ENCODE data around the gene LRTM2.

LRTM2 gene

GRCh38 chr12:1857821-1858220 lies 37.5 kb downstream of the LRTM2 start:
- Histone ChIP-seq H3K27me3 (peaks cover 5% of the 10 kb centered on the region), H3K36me3 (no peaks in the 10 kb centered on the region), H3K4me3 (ENCODE audit: low read depth in 1 of 2, low read length in 1 of 2) (no peak overlapping the region), H3K27ac (no peak overlapping the region), H3K4me1 (ENCODE audit: control insufficient read depth in 1 of 2, insufficient read depth in 1 of 2, low read depth in 1 of 2, low read length in 1 of 2) (no peaks in the 10 kb centered on the region), H3K9me3 (no peaks in the 10 kb centered on the region)
- no peak for TF ChIP-seq CTCF (IDR thresholded peaks at IDR 0.05)

GRCh38 chr12:1858456-1858855 lies 38.1 kb downstream of the LRTM2 start:
- Histone ChIP-seq H3K27me3 (peaks cover 11% of the 10 kb centered on the region), H3K9me3 (no peaks in the 10 kb centered on the region), H3K4me3 (ENCODE audit: low read depth in 1 of 2, low read length in 1 of 2) (no peak overlapping the region), H3K36me3 (no peaks in the 10 kb centered on the region), H3K4me1 (ENCODE audit: control insufficient read depth in 1 of 2, insufficient read depth in 1 of 2, low read depth in 1 of 2, low read length in 1 of 2) (no peaks in the 10 kb centered on the region), H3K27ac (no peak overlapping the region)
- no peak for TF ChIP-seq CTCF (IDR thresholded peaks at IDR 0.05)

GRCh38 chr12:1859643-1860042 lies 39.3 kb downstream of the LRTM2 start:
- H3K9me3 ChIP-seq, result no peaks in the 10 kb centered on the region

GRCh38 chr12:1862973-1863372 lies 42.6 kb downstream of the LRTM2 start:
- Histone ChIP-seq H3K9me3 (no peaks in the 10 kb centered on the region), H3K27ac (no peak overlapping the region), H3K4me1 (ENCODE audit: control insufficient read depth in 1 of 2, insufficient read depth in 1 of 2, low read depth in 1 of 2, low read length in 1 of 2) (no peaks in the 10 kb centered on the region), H3K4me3 (ENCODE audit: low read depth in 1 of 2, low read length in 1 of 2) (no peak overlapping the region), H3K27me3 (peaks cover 49% of the 10 kb centered on the region), H3K36me3 (no peaks in the 10 kb centered on the region)
- no peak for TF ChIP-seq CTCF (IDR thresholded peaks at IDR 0.05)

More at GRCh38 chr12:1859643-1860042, 39.3 kb downstream of the LRTM2 start:
- H3K4me3 ChIP-seq (ENCODE audit: low read depth in 1 of 2, low read length in 1 of 2), result no peak overlapping the region
- no peak overlapping the region for H3K27ac ChIP-seq
- no peak for TF ChIP-seq CTCF (IDR thresholded peaks at IDR 0.05)
- H3K4me1 ChIP-seq (ENCODE audit: control insufficient read depth in 1 of 2, insufficient read depth in 1 of 2, low read depth in 1 of 2, low read length in 1 of 2), result no peaks in the 10 kb centered on the region
- peaks cover 23% of the 10 kb centered on the region for H3K27me3 ChIP-seq
- H3K36me3 ChIP-seq, result no peaks in the 10 kb centered on the region

- H3K27ac ChIP-seq, result no peak overlapping the region
- H3K27me3 ChIP-seq, result peaks cover 49% of the 10 kb centered on the region
- no peaks in the 10 kb centered on the region for H3K4me1 ChIP-seq (ENCODE audit: control insufficient read depth in 1 of 2, insufficient read depth in 1 of 2, low read depth in 1 of 2, low read length in 1 of 2)
- TF ChIP-seq CTCF (IDR thresholded peaks at IDR 0.05), result no peak
- no peaks in the 10 kb centered on the region for H3K9me3 ChIP-seq
- no peak overlapping the region for H3K4me3 ChIP-seq (ENCODE audit: low read depth in 1 of 2, low read length in 1 of 2)
- no peaks in the 10 kb centered on the region for H3K36me3 ChIP-seq
Observed at GRCh38 chr12:1863823-1864222, 43.5 kb downstream of the LRTM2 start.

GRCh38 chr12:1864456-1864855 lies 44.1 kb downstream of the LRTM2 start:
- TF ChIP-seq CTCF (IDR thresholded peaks at IDR 0.05), result no peak
- Histone ChIP-seq H3K27me3 (peaks cover 49% of the 10 kb centered on the region), H3K27ac (no peak overlapping the region), H3K4me1 (ENCODE audit: control insufficient read depth in 1 of 2, insufficient read depth in 1 of 2, low read depth in 1 of 2, low read length in 1 of 2) (no peaks in the 10 kb centered on the region), H3K36me3 (no peaks in the 10 kb centered on the region), H3K9me3 (no peaks in the 10 kb centered on the region), H3K4me3 (ENCODE audit: low read depth in 1 of 2, low read length in 1 of 2) (no peak overlapping the region)
